Measurements from ENCODE around the gene TIMP4.

The TIMP4 gene

GRCh38 chr3:12138044-12138443 is 20.7 kb downstream of the TIMP4 start:
- DNase-seq: no peak
- TF ChIP-seq, protein P1, sequence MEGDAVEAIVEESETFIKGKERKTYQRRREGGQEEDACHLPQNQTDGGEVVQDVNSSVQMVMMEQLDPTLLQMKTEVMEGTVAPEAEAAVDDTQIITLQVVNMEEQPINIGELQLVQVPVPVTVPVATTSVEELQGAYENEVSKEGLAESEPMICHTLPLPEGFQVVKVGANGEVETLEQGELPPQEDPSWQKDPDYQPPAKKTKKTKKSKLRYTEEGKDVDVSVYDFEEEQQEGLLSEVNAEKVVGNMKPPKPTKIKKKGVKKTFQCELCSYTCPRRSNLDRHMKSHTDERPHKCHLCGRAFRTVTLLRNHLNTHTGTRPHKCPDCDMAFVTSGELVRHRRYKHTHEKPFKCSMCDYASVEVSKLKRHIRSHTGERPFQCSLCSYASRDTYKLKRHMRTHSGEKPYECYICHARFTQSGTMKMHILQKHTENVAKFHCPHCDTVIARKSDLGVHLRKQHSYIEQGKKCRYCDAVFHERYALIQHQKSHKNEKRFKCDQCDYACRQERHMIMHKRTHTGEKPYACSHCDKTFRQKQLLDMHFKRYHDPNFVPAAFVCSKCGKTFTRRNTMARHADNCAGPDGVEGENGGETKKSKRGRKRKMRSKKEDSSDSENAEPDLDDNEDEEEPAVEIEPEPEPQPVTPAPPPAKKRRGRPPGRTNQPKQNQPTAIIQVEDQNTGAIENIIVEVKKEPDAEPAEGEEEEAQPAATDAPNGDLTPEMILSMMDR (IDR thresholded peaks at IDR 0.05; ENCODE audit: low read depth, low read length, missing control alignments): peak; percentile 78
- peaks cover 4% of the 10 kb centered on the region for H3K27me3 ChIP-seq (replicated peaks)
- no peaks in the 10 kb centered on the region for H3K36me3 ChIP-seq (replicated peaks)
- H3K4me3 ChIP-seq (ENCODE audit: low read depth, low read length): no peak overlapping the region
- in situ Hi-C loops (cut with HindIII; ENCODE audit: low pct_ligation_motif_present, low sequenced_read_pairs): no loop called here
- H3K27ac ChIP-seq: no peak overlapping the region

DNA sequence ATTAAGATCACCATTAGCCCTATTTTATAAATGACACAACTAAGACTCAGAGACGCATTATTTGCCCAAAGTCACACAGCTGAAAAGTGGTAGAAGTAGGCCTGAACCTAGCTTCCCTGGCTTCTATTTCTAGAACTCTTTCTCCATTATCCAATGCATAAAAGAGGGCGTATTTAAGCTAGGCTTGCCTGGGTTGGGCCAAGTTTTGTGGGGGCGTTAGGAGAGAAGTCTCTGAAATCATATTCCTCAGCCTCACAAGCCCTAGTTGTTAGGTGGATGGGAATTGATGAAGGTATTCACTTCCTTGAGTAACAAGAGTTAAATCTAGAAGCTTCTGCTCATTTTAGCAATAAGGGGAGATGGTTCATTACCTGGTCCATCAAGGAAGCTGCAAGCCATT is 22.3 kb downstream of the TIMP4 start:
- Histone ChIP-seq H3K27me3 (replicated peaks) (peaks cover 9% of the 10 kb centered on the region), H3K27ac (no peak overlapping the region), H3K4me3 (ENCODE audit: low read depth, low read length) (no peak overlapping the region), H3K36me3 (replicated peaks) (no peaks in the 10 kb centered on the region)
- no peak for DNase-seq
- in situ Hi-C loops (cut with HindIII; ENCODE audit: low pct_ligation_motif_present, low sequenced_read_pairs): no loop called here
- TF ChIP-seq, protein P1 (IDR thresholded peaks at IDR 0.05; ENCODE audit: low read depth, low read length, missing control alignments): no peak

DNA sequence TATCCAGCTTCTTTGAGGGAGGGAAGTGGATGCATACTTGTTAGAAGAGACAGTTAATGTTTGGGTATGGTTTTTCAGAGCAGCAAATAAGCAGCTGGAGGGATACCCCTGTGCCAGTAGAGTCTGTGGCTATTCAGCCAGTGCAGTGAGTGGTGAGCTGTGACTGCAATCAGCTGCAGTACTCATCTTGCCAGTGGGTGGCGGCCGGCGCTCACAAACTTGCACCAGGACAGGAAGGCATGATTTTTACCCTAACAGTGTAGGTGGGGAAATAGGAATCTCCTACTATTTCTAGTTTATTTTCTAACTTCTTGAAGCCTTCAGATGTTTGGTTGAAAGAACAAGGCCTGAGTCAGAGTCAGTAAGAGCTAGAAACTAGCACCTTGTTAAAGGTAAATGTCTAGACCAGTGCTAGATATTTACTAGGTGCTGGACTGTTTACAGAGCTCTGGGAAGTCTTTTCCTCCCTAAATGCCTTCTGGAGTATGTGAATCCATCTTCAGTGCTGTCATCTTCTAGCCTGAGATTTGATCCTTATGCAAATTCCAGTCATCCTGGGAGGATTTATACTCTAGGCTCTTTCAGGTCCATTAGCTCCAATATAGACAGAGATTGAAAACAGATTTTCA is 23.6 kb downstream of the TIMP4 start:
- peak; percentile 74 for DNase-seq
- Histone ChIP-seq H3K27me3 (replicated peaks) (peaks cover 16% of the 10 kb centered on the region), H3K36me3 (replicated peaks) (no peaks in the 10 kb centered on the region), H3K4me3 (ENCODE audit: low read depth, low read length) (no peak overlapping the region), H3K27ac (no peak overlapping the region)
- in situ Hi-C loops (cut with HindIII; ENCODE audit: low pct_ligation_motif_present, low sequenced_read_pairs): no loop called here
- TF ChIP-seq, protein P1 (IDR thresholded peaks at IDR 0.05; ENCODE audit: low read depth, low read length, missing control alignments): peak; percentile 95

DNA sequence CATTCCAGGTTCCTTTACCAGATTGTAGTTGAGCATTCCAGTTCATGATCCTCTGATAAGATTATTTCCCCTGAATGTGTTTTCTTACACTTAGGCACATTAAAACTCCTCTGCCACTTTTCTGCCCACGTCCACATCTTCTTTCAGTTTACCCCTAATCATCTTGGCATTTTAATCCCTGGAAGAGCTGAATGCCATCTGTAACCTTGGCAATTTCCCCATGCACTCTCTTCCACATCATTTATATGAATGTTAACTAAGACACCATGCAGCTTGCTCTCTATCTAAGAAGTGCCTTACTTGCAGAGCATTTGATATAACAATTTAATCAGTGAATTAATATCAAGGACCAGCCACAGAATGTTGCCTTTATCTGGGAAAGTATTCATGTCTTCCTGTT is 25.8 kb downstream of the TIMP4 start:
- H3K36me3 ChIP-seq (replicated peaks): no peaks in the 10 kb centered on the region
- in situ Hi-C loops (cut with HindIII; ENCODE audit: low pct_ligation_motif_present, low sequenced_read_pairs): no loop called here
- TF ChIP-seq, protein P1 (IDR thresholded peaks at IDR 0.05; ENCODE audit: low read depth, low read length, missing control alignments): no peak
- DNase-seq: no peak
- peaks cover 18% of the 10 kb centered on the region for H3K27me3 ChIP-seq (replicated peaks)
- no peak overlapping the region for H3K4me3 ChIP-seq (ENCODE audit: low read depth, low read length)
- H3K27ac ChIP-seq: no peak overlapping the region

DNA sequence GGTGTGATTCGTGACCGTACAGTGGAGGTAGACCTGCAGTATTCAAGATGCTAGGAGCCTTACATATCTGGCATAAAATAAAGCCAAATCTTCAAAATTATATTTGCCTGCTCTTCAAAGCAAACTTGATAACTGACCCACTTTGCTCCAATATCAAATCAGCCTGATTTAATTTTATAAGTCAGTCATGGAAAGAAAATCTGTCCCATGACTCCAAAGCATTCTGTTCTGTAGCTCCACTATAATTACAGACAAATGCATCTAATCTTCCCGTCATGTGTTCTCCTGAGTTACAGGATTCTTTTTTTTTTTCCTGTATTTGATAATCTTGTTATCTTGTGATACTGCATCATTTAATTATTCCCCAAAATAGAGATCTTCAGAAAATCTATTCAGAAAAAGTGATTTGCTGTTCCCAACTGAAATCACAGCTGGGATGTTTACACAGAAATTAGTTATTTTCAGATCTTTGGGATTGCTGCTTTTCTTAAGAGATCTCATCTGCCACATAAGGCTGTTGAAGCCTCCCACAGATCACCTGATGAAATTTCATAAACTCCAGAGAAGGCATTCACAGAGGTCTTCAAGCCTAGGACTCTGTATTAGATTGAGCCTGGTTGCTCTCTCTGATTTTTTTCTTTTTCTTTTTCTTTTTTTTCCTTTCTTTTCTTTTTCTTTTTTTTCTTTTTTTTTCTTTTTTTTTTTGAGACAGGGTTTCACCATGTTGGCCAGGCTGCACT is 27.2 kb downstream of the TIMP4 start:
- no peak for DNase-seq
- H3K27ac ChIP-seq: no peak overlapping the region
- in situ Hi-C loops (cut with HindIII; ENCODE audit: low pct_ligation_motif_present, low sequenced_read_pairs): no loop called here
- H3K4me3 ChIP-seq (ENCODE audit: low read depth, low read length): no peak overlapping the region
- TF ChIP-seq, protein P1 (IDR thresholded peaks at IDR 0.05; ENCODE audit: low read depth, low read length, missing control alignments): no peak
- no peaks in the 10 kb centered on the region for H3K36me3 ChIP-seq (replicated peaks)
- H3K27me3 ChIP-seq (replicated peaks): peaks cover 18% of the 10 kb centered on the region
